Right atrium auricular region (tissue), 2 donors: Measurements from ENCODE around the gene B4GALT5. TPM values are rescaled to one million over a fixed set of nuclear protein-coding genes. Genes with fewer than 3 reads are reported as not detected.
A peak's percentile ranks its signal among the peaks of the same experiment; 100 is the strongest.

Experiments
- DNase-seq: peaks from one replicate; pipeline ENCODE4 v3.0.0-alpha.2; 2019; ENCODE audit warnings: low spot score
- H3K27ac ChIP-seq, 2 donors: fragments of 200-600 bp; sonication (generic); 1 replicate in 1 of 2; 2 replicates in 1 of 2; pipeline ENCODE4 v1.5.1; 2016 to 2019
- H3K27me3 ChIP-seq, 2 donors: fragments of 200-600 bp; sonication (generic); one replicate each; pipeline versions ENCODE4 v1.5.1 to v1.6.0; 2017 to 2019
- H3K36me3 ChIP-seq: fragments of 200-600 bp; sonication (generic); one replicate; pipeline ENCODE4 v1.5.1; 2016
- H3K4me1 ChIP-seq, 2 donors: fragments of 200-600 bp; sonication (generic); one replicate each; pipeline versions ENCODE4 v1.5.1 to v1.6.0; 2017 to 2019
- H3K4me3 ChIP-seq, 2 donors: fragments of 200-600 bp; sonication (generic); 1 replicate in 1 of 2; 2 replicates in 1 of 2; pipeline ENCODE4 v1.5.1; 2017 to 2019; ENCODE audit warnings: mild to moderate bottlenecking in 1 of 2, moderate library complexity in 1 of 2
- H3K9me3 ChIP-seq, 2 donors: fragments of 200-600 bp; sonication (generic); one replicate each; pipeline ENCODE4 v1.5.1; 2019
- CTCF ChIP-seq, 2 donors: fragments of 200-600 bp; sonication (generic); IDR thresholded peaks; one replicate each; pipeline ENCODE4 v1.5.1; 2019; ENCODE audit warnings: antibody characterized with exemption in 2 of 2
- total RNA-seq, 2 donors: library from RNA; depleted of rRNA; stranded (reverse); fragments of >200 nt; gene quantifications; one replicate each; pipeline ENCODE4 v1.1.0, GENCODE V29; 2016

The B4GALT5 gene
- total RNA-seq, 2 donors from 2014 or later: 17.7 to 24.4 TPM

GRCh38 chr20:49590163-49591017 is 123.3 kb downstream of the B4GALT5 start:
- Histone ChIP-seq H3K27me3 (no peaks in the 10 kb centered on the region), H3K4me1 (peaks cover 0 to 50% of the 10 kb centered on the region in 2 donors), H3K36me3 (no peaks in the 10 kb centered on the region), H3K4me3 (no peak overlapping the region), H3K27ac (peak overlapping the region; percentile 27 to 84), H3K9me3 (no peaks in the 10 kb centered on the region)
- no peak for TF ChIP-seq CTCF (IDR thresholded peaks at IDR 0.05)
- no peak for DNase-seq

GRCh38 chr20:49589747-49590146 is 123.9 kb downstream of the B4GALT5 start:
- H3K27me3 ChIP-seq: no peaks in the 10 kb centered on the region
- H3K4me3 ChIP-seq: no peak overlapping the region
- DNase-seq: no peak
- H3K36me3 ChIP-seq: no peaks in the 10 kb centered on the region
- no peak for TF ChIP-seq CTCF (IDR thresholded peaks at IDR 0.05)
- H3K9me3 ChIP-seq: no peaks in the 10 kb centered on the region
- peak overlapping the region; percentile 60 to 84 for H3K27ac ChIP-seq
- peaks cover 0 to 50% of the 10 kb centered on the region in 2 donors for H3K4me1 ChIP-seq

GRCh38 chr20:49587111-49587570 is 126.5 kb downstream of the B4GALT5 start:
- Histone ChIP-seq H3K4me1 (peaks cover 0 to 48% of the 10 kb centered on the region in 2 donors), H3K36me3 (no peaks in the 10 kb centered on the region), H3K4me3 (no peak overlapping the region), H3K9me3 (peaks cover 0 to 8% of the 10 kb centered on the region in 2 donors), H3K27ac (peak overlapping the region; percentile 60 to 84), H3K27me3 (no peaks in the 10 kb centered on the region)
- TF ChIP-seq CTCF (IDR thresholded peaks at IDR 0.05): no peak
- DNase-seq: no peak

- Histone ChIP-seq H3K9me3 (peaks cover 0 to 8% of the 10 kb centered on the region in 2 donors), H3K27me3 (no peaks in the 10 kb centered on the region), H3K4me3 (no peak overlapping the region), H3K27ac (peak overlapping the region; percentile 65 to 84), H3K4me1 (peaks cover 0 to 35% of the 10 kb centered on the region in 2 donors), H3K36me3 (no peaks in the 10 kb centered on the region)
- no peak for TF ChIP-seq CTCF (IDR thresholded peaks at IDR 0.05)
- no peak for DNase-seq
Observed at GRCh38 chr20:49585585-49586245, 128.0 kb downstream of the B4GALT5 start.

GRCh38 chr20:49584418-49585382 is 129.0 kb downstream of the B4GALT5 start:
- peaks cover 0 to 45% of the 10 kb centered on the region in 2 donors for H3K4me1 ChIP-seq
- no peak for TF ChIP-seq CTCF (IDR thresholded peaks at IDR 0.05)
- H3K27me3 ChIP-seq: no peaks in the 10 kb centered on the region
- H3K4me3 ChIP-seq: no peak overlapping the region
- no peaks in the 10 kb centered on the region for H3K36me3 ChIP-seq
- peaks cover 0 to 8% of the 10 kb centered on the region in 2 donors for H3K9me3 ChIP-seq
- H3K27ac ChIP-seq: peak overlapping the region; percentile 65 to 84
- no peak for DNase-seq
